ENCODE data around the gene ABCB1. TPM values are rescaled to one million over a fixed set of nuclear protein-coding genes. Genes with fewer than 3 reads are reported as not detected.

ABCB1 gene
- total and polyA plus RNA-seq, 2 of the 13 experiments (the other 11 are each of a cell fraction or from before 2014, with no cell fraction given), result 42.8 to 52.6 TPM

- TF ChIP-seq ZNF333 (CRISPR knock-in tag; IDR thresholded peaks at IDR 0.05; ENCODE audit: borderline replicate concordance) (no peak), ZNF460 (CRISPR knock-in tag; IDR thresholded peaks at IDR 0.05; ENCODE audit: borderline replicate concordance) (no peak), JARID2 (CRISPR knock-in tag; IDR thresholded peaks at IDR 0.05; ENCODE audit: insufficient replicate concordance) (no peak), TIGD3 (CRISPR knock-in tag; IDR thresholded peaks at IDR 0.05; ENCODE audit: borderline replicate concordance) (no peak), SAFB2 (CRISPR knock-in tag; IDR thresholded peaks at IDR 0.05; ENCODE audit: borderline replicate concordance, low read depth) (no peak), NRL (CRISPR knock-in tag; IDR thresholded peaks at IDR 0.05; ENCODE audit: borderline replicate concordance) (peak; percentile 80; the same call in 1 of the 2 replicates), HMG20B (CRISPR knock-in tag; conservative IDR thresholded peaks at IDR 0.05) (no peak), CENPBD1 (CRISPR knock-in tag; IDR thresholded peaks at IDR 0.05; ENCODE audit: borderline replicate concordance, low read depth) (no peak), SKI (IDR thresholded peaks at IDR 0.05; ENCODE audit: partially characterized antibody) (no peak), RNF2 (conservative IDR thresholded peaks at IDR 0.05; ENCODE audit: low read depth) (no peak), SP2 (CRISPR knock-in tag; IDR thresholded peaks at IDR 0.05) (no peak), ZMAT3 (CRISPR knock-in tag; conservative IDR thresholded peaks at IDR 0.05) (0 out of 2 replicates have a peak, but pooled peaks have one; percentile 42), ZNF678 (CRISPR knock-in tag; IDR thresholded peaks at IDR 0.05) (no peak), PRPF4 (IDR thresholded peaks at IDR 0.05; ENCODE audit: low read depth, low read length, poor library complexity, severe bottlenecking) (no peak), ZNF446 (CRISPR knock-in tag; IDR thresholded peaks at IDR 0.05) (no peak), ZFP91 (CRISPR knock-in tag; IDR thresholded peaks at IDR 0.05; ENCODE audit: borderline replicate concordance) (peak; percentile 49; the same call in 1 of the 2 replicates), SMAD1 (CRISPR knock-in tag; IDR thresholded peaks at IDR 0.05; ENCODE audit: borderline replicate concordance, low read depth) (no peak), CCDC6 (CRISPR knock-in tag; IDR thresholded peaks at IDR 0.05) (peak; percentile 52; the same call in 1 of the 2 replicates), ATF6 (CRISPR knock-in tag; conservative IDR thresholded peaks at IDR 0.05) (no peak), ZNF577 (CRISPR knock-in tag; IDR thresholded peaks at IDR 0.05; ENCODE audit: borderline replicate concordance, low read depth) (no peak), ZNF205 (CRISPR knock-in tag; IDR thresholded peaks at IDR 0.05) (0 out of 2 replicates have a peak, but pooled peaks have one; percentile 34), ZNF788 (CRISPR knock-in tag; IDR thresholded peaks at IDR 0.05; ENCODE audit: borderline replicate concordance) (no peak), ZNF83 (CRISPR knock-in tag; IDR thresholded peaks at IDR 0.05; ENCODE audit: borderline replicate concordance) (no peak)
Observed at GRCh38 chr7:87475359-87476178, 125.1 kb downstream of the ABCB1 start, which contains the start of gene ABCB4 (continued).
